ENCODE results near the gene C1QTNF8. TPM values are rescaled to one million over a fixed set of nuclear protein-coding genes. Genes with fewer than 3 reads are reported as not detected.

The C1QTNF8 gene
- total and polyA plus RNA-seq, 2 experiments from 2014 or later, result 0.15 TPM; not detected in 1

GRCh38 chr16:1134776-1135458, 38.9 kb upstream of the C1QTNF8 start:
- no peaks in the 10 kb centered on the region for H3K36me3 ChIP-seq
- DNase-seq (ENCODE audit: low read depth in 1 of 2, low spot score in 1 of 2), result no peak
- H3K9me3 ChIP-seq (ENCODE audit: low read depth), result no peaks in the 10 kb centered on the region
- H3K27ac ChIP-seq, result no peak overlapping the region
- TF ChIP-seq CTCF (IDR thresholded peaks at IDR 0.05; ENCODE audit: low read depth, low read length), result no peak
- H3K4me3 ChIP-seq, result no peak overlapping the region
- no peaks in the 10 kb centered on the region for H3K27me3 ChIP-seq
- no peaks in the 10 kb centered on the region for H3K4me1 ChIP-seq (ENCODE audit: low read depth)

- H3K9me3 ChIP-seq (ENCODE audit: low read depth), result no peaks in the 10 kb centered on the region
- H3K4me1 ChIP-seq (ENCODE audit: low read depth), result no peaks in the 10 kb centered on the region
- H3K36me3 ChIP-seq, result no peaks in the 10 kb centered on the region
- no peaks in the 10 kb centered on the region for H3K27me3 ChIP-seq
- H3K27ac ChIP-seq, result no peak overlapping the region
- no peak for DNase-seq (ENCODE audit: low read depth in 1 of 2, low spot score in 1 of 2)
- no peak overlapping the region for H3K4me3 ChIP-seq
- no peak for TF ChIP-seq CTCF (IDR thresholded peaks at IDR 0.05; ENCODE audit: low read depth, low read length)
Observed at GRCh38 chr16:1133810-1134520, 37.9 kb upstream of the C1QTNF8 start.

- Histone ChIP-seq H3K4me3 (no peak overlapping the region), H3K9me3 (ENCODE audit: low read depth) (no peaks in the 10 kb centered on the region), H3K27ac (no peak overlapping the region), H3K4me1 (ENCODE audit: low read depth) (no peaks in the 10 kb centered on the region), H3K36me3 (no peaks in the 10 kb centered on the region), H3K27me3 (no peaks in the 10 kb centered on the region)
- TF ChIP-seq CTCF (IDR thresholded peaks at IDR 0.05; ENCODE audit: low read depth, low read length), result no peak
- no peak for DNase-seq (ENCODE audit: low read depth in 1 of 2, low spot score in 1 of 2)
Observed at GRCh38 chr16:1133271-1133670, 37.2 kb upstream of the C1QTNF8 start.

- H3K27me3 ChIP-seq, result no peaks in the 10 kb centered on the region
- DNase-seq (ENCODE audit: low read depth in 1 of 2, low spot score in 1 of 2), result no peak
Observed at GRCh38 chr16:1132431-1132830, 36.4 kb upstream of the C1QTNF8 start.

GRCh38 chr16:1131378-1131994, 35.4 kb upstream of the C1QTNF8 start:
- Histone ChIP-seq H3K27ac (no peak overlapping the region), H3K9me3 (ENCODE audit: low read depth) (no peaks in the 10 kb centered on the region), H3K4me3 (no peak overlapping the region), H3K27me3 (no peaks in the 10 kb centered on the region), H3K4me1 (ENCODE audit: low read depth) (no peaks in the 10 kb centered on the region), H3K36me3 (no peaks in the 10 kb centered on the region)
- no peak for DNase-seq (ENCODE audit: low read depth in 1 of 2, low spot score in 1 of 2)
- no peak for TF ChIP-seq CTCF (IDR thresholded peaks at IDR 0.05; ENCODE audit: low read depth, low read length)

More at GRCh38 chr16:1132431-1132830, 36.4 kb upstream of the C1QTNF8 start:
- no peaks in the 10 kb centered on the region for H3K4me1 ChIP-seq (ENCODE audit: low read depth)
- no peak overlapping the region for H3K4me3 ChIP-seq
- H3K27ac ChIP-seq, result no peak overlapping the region
- no peak for TF ChIP-seq CTCF (IDR thresholded peaks at IDR 0.05; ENCODE audit: low read depth, low read length)
- no peaks in the 10 kb centered on the region for H3K9me3 ChIP-seq (ENCODE audit: low read depth)
- H3K36me3 ChIP-seq, result no peaks in the 10 kb centered on the region

Data from cardiac muscle cell (in vitro differentiated cells and primary cell).